ENCODE results near the gene ZNF618.

ZNF618 gene

DNA sequence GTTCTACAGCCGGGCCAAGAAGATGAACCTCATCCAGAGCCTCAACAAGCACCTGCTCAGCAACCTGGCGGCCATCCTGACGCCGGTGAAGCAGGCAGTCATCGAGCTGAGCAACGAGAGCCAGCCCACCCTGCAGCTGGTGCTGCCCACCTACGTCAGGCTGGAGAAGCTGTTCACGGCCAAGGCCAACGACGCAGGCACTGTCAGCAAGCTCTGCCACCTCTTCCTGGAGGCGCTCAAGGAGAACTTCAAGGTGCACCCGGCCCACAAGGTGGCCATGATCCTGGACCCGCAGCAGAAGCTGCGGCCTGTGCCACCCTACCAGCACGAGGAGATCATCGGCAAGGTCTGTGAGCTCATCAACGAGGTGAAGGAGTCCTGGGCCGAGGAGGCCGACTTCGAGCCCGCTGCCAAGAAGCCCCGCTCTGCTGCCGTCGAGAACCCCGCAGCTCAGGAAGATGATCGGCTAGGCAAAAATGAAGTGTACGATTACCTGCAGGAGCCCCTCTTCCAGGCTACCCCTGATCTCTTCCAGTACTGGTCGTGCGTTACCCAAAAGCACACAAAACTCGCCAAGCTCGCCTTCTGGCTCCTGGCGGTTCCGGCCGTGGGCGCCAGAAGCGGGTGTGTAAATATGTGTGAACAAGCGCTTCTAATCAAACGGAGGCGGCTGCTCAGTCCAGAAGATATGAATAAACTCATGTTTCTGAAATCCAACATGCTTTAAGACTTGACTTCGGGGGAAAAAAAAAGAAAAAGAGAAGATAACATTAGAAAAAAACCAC lies 173.5 kb downstream of the ZNF618 start:
- no peak for DNase-seq

DNA sequence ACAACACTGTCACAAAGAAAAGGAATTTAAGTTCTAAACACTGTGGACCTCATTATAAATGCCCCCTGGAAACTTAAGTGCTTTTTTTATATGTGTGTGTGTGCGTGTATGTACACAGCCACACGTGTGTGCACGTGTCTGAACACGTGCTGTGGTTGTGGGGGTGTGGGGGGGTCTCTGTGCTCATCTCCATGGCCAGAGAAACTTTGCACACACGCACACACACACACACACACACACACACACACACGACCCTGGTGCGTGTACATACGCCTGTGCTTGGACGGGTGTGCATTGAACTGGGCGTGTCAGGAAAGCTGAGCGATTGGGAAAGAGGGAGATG lies 174.1 kb downstream of the ZNF618 start:
- no peak for DNase-seq

DNA sequence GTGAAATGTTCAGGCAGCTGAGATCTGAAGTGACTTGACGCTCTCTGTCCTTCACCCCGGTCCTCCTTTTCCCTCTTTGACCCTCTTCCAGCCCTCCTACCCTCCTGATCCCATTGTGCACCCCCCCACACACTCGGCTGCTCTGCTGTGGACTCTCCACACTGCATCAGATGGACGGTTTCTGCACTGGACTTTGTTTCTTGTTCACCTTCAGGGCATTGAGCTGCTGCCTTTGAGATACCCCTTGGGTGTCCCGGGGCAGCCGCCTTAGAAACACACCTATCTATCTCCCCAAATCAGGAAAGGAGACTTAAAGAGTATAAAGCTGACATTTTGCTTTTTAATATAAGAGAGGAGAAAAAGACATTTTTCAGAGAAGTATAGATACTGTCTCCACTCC lies 174.5 kb downstream of the ZNF618 start:
- no peak for DNase-seq

DNA sequence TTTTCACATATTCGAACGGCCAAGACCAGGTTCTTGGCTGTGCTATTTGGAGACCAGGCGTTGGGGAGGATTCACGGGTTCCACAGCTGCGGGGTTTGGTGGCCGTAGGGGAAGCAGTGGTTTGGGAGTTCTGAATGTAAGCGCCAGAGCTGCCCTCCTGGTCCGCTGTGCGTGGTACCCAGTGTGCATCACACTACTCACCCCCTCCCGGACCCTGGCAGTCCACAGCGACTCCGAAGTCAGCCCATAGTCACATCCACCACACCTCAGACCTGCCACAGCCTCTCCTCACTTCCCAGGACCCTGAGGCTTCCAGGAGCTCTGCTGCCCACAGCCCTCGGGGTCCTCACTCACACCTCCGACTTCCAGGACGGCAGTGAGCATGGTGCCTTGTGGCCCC lies 175.2 kb downstream of the ZNF618 start:
- no peak for DNase-seq

DNA sequence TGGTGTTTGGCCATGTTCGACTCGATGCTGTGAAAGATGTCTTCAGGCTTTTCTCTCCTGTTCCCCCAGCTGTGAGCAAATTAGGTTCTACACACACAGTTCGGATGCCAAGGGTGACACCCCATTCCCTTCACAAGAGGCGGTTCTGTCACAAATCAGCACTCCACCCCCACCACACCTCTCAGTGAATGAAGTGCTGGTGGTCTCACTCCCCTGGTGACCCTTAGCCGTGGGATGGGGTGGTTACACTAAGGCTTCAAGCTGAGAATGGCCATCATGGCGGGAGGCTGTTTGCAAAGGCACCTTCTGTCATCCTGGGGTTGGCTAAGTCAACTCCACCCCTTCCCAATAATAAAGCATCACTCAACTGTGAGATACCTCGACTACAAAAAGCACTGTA lies 175.6 kb downstream of the ZNF618 start:
- no peak for DNase-seq

DNA sequence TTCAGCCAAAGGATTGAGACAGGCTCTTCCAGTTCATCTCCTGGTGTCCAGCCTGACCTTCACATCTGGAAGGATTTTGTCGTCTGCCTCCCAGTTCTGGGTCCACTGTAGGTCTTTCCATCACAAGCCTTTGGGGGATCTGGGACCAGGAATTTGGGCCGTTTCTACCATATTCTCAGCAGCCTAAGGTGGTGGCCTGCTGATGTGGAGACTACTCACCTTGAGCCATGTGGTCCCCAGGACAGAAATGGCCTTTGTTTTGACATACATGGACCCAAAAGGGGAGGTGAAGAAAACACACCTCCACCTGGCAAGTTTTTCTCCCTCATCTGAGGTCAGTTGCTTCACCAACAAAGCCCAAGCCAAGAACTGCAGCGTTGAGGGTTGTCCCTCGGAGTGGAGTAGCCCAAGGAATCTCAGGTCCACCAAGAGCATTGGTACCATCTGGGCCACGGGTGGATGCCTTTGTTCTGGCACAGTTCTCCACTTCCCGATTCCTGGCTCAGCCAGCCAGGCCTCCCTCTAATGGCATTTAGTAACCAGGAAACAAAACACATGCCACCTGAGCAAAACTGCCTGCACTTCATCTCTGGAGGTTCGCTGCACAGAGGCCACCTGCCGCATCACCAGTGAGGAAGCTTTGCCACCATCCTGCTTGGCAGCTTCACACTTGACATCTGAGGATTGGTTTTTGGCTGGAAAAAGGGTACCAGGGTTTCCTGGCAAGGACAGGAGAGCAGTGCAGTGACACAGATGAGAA lies 177.3 kb downstream of the ZNF618 start:
- no peak for DNase-seq

DNA sequence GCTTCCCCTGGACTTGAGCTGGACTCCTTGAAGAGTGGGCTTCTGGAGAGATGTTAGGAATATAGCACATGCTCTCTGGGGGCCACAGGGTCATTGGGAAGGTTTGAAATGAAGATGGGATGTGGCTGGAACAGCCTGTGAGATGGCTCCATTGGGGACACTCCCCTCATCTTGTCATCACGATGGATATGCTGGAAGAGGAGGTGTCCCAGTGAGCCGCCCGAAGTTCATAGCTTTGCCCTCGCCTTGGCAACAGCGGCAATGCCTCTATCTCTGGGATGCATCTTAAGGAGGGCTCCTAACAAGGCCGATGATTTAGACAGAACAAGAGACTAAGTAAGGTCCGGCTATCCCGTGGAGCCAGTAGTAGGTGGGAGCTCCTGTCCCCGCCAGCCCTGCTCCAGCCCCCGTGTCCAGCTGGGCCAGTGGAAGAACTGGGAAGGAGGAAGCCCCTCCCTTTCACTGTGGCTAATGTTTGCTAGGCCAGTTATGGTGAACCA lies 178.1 kb downstream of the ZNF618 start:
- DNase-seq = no peak

DNA sequence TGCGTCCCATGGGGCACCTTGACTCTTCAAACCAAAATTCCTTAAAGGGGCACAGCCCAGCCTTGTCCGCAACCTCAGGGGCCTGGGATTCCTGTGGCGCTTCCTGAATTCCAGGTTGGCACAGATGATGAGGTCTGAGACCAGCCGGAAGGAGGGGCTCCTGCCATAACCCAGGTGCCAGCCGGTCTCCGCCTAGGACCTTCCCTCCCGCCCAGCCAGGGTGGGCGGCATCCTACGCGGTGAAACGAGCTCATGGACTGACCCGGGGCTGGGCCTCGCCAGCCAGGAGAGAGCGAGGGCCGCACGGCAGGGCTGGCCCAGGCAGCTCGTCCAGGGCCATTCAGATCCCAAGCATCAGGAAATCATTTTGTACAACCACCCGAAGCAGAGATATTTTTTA lies 179.0 kb downstream of the ZNF618 start:
- DNase-seq = no peak

DNA sequence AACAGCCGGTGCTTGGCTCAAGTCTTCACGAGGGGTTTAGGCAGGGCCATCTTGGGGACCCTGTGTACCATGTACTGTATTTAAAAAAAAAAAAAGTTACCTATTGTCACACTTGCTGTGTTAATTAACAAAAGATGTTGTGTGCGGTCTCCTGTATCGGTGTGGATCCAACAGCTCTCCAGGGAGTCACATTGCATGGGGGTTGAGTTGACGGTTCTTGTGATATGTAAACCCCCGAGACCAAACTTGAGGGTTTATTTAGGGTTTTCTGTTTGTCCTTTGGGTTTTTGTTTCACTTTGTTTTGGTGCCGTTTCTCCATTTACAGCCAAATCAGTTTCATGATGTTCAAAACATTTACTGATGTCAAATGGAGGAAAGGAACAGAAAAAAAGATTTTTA lies 179.8 kb downstream of the ZNF618 start:
- DNase-seq = no peak

DNA sequence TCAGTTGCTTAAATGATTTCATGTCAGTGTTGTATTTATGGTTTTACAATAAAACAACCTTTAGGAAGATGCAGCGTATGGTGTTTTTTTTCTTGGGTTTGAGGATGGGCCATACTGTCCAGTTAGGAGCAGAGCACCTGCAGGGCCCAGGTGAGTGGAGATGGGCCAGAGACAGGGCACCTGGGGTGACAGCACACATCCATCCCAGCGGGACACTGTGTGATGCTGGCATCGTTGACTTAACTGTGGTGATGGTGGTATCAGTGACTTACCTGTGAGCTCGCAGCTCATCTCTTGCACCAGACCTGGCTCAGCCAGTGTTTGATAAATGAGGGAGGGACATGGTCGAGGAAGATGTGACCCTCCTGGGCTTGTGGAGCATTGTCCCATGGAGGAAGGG lies 180.4 kb downstream of the ZNF618 start:
- DNase-seq = no peak

DNA sequence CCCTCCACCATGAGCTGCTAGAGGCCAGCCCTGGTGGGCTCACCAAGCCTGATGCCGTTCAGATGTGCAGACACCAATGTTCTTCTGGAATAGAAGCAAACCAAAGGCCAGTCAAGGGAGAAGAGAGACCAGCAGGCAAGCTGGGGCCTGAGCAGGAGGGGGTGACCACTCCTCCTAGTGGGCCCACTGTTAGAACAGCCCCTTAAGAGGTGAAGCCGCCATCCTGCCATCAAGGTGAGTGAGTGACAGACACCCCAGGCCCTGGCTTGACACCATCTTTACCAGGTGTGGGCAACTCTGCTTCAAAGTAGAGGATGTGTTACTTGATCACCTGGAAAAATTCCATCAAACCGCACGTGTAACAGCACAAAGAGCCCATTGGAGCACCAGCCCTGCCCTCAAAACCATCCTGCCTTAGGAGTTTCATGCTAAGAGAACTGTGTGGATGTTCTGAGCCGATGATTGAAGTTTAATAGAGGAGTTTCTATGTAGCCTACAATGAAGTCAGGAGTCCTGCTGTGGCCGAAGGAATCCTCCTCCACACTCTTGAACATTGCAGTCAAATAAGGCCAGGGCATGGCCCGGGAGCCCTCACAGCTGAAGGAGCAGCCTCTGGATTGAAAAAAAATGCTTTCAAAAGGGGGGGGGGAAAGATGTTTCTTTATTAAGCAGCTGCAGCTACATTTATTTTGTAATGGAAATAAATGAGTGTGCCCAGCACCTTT lies 181.2 kb downstream of the ZNF618 start:
- DNase-seq = no peak

DNA sequence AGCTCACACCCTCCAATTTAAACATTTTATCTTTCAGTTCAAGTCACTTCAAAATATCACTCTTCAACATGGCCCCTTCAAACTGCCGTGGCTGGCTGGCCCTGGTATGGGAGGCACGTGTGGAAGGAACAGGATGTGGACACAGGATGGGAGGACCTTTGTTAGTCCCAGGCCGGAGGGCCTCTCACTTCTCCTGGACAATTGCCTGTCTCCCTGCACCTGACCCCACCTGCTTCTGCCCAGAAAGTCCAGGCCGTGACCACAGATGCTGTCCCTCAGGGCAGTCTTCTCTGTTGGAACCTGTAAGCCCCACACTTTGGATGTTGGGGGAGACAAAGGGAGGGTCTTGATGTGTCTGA lies 182.6 kb downstream of the ZNF618 start:
- DNase-seq = no peak

DNA sequence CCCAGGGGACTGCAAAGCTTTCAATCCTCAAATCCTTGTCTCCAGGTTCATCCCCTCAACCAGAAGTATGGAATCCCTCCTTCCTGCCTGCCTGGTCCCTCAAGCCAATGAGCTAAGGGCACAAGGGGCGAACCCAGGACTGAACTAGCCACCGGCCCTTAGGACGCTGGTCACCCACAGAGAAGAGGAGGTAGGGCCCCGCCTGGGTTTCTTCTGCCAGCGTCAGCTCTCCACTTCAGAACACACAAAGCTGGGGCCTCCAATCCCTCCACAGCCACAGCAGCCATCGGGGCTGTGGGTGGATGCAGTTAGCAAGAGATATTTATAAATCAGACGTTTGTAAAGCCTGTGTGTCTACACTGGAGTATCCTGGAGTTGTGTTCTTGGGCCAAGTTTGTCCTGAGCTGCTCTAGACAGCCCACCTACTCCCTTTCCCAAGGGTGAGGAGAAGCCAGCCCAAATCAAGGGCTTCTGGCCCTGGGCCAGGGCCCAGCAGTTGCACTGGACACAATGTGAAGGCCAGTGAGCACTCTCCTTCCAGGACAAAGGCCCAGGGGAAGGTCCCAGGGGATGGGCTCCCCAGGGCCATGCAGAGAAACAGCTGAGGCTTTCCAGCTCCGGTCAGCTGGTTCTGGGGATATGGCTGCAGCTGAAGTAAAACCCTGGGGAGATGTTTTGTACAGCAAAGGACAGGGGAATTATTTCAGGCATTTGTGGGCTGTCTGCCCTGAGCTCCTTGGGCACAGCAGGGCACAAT lies 183.1 kb downstream of the ZNF618 start:
- no peak for DNase-seq

DNA sequence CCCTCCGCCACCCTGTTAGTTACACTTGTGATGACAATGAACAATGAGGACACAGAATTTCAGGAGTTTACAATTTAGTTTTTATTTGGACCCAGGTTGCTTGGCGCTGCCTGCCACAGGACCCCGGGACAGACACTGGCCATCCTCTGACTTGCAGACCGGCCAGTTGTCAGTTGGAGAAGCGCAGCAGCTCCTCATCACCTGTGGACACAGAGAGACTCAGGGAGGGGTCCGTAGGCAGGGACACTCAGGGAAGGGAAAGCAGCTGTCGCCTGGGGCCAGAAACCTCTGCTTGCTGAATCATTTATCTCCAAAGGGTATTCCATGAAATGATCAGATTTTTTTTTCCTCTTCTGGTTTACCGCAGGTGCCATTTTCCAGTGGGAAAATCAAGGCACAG lies 184.0 kb downstream of the ZNF618 start:
- DNase-seq = no peak

DNA sequence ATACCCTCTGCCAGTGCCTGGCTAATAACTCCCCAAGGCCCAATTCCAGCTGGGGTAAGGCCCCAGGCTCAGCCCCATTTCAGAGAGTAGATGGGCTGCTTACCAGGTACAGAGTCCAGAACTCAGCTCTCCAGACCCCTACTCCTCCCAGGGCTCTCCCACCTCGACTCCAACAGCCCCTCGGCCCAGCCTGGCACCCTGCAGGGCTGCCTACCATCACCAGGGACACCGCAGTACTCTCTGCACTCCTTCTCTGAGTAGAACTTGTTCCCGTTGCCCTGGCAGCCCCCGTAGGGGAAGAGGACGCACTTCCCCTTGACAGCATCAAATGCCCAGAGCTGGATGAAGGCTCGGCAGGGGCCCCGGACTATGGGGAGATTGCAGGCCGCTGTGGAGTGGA lies 184.6 kb downstream of the ZNF618 start:
- no peak for DNase-seq

DNA sequence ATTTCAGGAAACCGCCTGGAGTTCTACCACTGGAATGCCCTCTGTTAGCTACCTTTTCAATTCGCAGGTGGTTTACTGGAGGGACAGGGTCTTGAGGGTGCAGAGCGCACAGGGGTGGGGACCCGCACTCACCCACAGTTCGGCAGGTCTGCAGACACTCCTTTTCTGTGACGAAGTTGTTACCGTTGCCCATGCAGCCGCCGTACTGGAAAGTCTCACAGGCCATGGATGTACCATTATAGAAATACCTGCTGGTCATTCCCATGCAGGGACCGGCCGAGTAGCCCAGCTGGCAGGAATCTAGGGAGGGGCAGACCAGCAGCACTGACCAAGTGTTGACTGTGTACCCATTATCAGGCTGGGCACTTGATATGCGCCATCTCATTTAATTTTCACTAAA lies 185.2 kb downstream of the ZNF618 start:
- DNase-seq = no peak

DNA sequence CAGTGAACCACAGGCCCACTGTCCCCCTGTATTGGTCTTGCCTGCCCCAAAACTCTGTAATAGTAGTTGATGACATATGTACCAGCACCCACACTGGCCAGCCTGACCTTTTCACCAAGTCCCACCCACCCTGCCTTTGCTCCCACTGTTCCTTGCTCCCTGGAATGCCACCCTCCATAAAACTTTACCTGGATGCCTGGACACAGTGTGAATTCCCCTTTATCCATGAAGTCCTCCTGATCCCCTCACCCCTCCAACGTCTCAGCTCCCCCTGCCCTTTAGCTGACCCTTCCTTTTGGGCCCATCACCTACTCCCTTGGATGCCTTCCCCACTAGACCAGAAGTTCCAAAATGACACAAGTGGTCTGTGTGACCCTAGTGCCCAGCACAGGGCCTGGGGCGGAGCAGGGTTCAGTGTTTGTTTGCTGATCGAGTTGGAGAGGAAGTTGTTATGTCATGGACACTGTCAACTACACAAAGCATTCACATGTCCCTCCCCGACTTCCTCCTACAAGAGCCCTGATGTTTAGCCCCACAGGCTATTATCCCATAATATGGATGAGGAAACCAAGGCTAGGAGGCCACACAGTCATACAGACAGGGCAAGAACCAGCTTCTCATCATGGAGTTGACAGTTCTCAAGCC lies 185.8 kb downstream of the ZNF618 start:
- DNase-seq = no peak

DNA sequence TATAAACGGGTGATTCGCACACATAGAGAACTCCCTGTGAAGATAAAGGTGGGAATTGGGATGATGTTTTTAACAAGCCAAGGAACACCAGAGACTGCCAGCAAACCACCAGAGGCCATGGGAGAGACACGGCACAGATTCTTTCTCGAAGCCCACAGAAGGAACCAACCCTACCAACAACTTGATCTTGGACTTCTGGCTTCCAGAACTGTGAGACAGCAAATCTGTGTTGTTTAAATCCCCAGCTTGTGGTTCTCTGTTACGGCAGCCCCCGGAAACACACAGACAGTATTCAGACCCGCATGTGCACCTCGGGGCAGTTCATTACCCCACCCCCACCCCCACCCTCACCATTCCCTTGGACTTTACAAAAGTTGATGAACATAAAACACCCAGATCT lies 189.2 kb downstream of the ZNF618 start:
- DNase-seq = no peak

DNA sequence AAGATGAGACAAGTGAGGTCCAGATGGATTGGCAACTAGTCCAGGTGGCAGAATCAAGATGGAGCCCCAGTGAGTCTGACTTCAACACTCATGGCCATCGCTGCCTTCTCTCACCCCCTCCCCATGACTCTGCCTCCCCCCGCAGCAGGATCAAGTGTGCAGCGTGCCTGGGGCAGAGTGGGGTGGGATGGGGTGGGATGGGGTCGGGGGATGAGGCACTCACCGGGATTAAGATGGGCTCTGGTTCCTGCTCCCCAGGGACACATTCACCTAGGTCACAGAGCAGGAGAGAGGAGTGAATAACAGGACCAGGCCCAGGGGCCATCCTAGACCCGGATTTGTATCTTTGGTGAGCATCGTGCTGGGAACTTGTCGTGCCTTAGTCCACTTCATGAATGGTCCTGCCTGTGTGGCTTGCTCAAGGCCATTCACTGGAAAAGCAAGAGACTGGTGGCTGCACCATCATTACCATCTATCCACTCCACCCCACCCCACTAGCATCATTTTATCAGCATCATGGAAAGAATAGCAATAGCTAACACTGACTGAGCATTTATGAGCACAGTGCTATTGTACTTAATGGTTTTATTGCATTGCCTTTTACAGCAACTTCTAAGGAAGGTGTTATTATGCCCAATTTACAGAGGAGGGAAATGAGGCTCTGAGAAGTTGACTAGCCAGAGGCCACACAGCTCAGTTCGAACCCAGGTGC lies 193.5 kb downstream of the ZNF618 start:
- DNase-seq = no peak

DNA sequence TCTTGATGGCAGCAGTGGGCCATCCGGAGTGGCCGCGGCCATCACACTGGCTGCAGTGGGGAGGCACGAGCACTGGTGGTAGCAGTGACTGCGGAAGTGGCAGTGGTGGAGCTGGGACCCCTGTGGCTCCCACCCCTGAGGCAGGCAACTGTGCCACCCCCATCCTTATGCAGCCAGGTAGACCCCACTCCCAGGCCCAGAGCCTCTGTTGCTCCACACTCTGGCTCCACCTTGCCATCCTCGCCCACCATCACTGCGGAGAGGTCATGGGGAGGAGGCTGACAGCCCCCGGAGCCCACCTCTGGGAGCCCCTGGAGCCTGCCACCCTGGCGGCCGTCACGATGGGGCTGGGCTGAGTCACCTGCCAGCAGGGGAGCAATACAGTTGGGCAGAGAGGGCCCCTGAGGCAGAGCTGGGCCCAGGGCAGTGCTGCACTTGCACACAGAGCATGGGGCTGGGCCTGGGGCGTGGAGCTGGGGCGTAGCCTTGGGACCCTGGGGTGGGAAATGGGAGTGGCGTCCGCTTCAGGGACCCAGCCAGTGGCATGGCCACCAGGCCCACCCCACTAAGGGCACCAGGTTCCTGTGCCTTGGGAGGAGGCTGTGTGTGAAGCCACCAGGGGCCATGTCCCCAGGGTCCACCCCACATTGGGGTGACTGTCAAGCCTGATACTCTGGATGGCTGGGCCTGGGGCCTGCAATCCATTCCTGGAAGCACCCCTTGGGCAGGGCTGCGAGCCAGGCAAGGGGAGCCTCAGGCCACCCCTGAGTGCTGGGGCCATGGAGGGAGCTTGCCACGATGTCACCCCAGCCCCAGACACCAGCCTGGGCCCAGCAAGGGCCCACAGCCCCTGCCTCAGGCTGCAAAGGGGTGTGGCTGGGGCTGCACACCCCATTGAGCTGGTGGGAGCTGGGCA lies 194.3 kb downstream of the ZNF618 start:
- DNase-seq = no peak
